ENCODE measurements around the gene RRP7A.

- TF ChIP-seq CTCF (IDR thresholded peaks at IDR 0.05; ENCODE audit: insufficient read depth, low read length, poor library complexity, severe bottlenecking) (no peak), EZH2phosphoT487 (conservative IDR thresholded peaks at IDR 0.05; ENCODE audit: low read length) (no peak)
Measured at GRCh38 chr22:42562279-42562678, 42.7 kb upstream of the RRP7A start.

All from SU-DHL-6 (cell line).